ENCODE measurements around the gene SLC39A7. TPM values are rescaled to one million over a fixed set of nuclear protein-coding genes. Genes with fewer than 3 reads are reported as not detected.

Gene SLC39A7
- total and polyA plus RNA-seq, 2 of the 13 experiments (the other 11 are each of a cell fraction or from before 2014, with no cell fraction given), result 142 to 229 TPM

DNA sequence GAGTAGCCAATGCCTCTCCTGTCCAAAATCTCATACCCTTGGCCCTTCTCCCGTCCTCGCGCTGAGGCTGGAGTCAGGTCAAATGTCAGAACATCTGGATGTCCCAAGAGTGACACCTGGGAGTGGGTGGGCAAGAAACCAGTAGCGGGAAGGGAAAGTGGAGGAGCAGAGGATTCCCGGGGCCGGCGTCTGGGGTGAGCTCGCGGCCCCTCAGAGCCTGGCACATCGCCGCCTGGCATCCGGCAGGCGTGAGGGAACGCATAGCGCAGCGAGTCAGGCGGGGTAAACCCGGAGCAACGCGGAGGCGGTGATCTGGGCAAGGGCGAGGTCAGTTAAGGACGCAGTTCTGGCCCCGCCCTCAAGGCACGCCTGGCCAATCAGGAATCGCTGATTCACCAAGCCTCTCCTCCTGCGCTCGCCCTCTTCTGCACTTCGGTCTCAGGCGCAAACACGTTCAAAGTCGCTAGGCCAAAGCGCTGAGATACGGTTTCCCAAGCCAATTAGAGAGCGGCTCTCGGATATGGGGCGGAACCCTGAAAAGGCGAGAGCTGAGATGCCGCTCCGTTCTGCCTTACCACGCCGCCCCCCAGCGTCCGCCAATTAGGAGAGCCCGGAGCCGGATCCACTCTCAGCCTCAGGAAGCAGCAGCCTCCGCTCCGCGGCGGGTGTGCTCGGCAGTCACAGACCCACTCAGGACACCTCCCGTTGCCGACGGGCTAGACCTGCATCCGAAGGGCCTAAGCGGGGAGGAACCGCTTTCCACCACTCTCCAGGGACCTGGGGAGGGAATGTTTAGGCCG is 48.5 kb downstream of the SLC39A7 start (continued):
- TF ChIP-seq, protein P1, sequence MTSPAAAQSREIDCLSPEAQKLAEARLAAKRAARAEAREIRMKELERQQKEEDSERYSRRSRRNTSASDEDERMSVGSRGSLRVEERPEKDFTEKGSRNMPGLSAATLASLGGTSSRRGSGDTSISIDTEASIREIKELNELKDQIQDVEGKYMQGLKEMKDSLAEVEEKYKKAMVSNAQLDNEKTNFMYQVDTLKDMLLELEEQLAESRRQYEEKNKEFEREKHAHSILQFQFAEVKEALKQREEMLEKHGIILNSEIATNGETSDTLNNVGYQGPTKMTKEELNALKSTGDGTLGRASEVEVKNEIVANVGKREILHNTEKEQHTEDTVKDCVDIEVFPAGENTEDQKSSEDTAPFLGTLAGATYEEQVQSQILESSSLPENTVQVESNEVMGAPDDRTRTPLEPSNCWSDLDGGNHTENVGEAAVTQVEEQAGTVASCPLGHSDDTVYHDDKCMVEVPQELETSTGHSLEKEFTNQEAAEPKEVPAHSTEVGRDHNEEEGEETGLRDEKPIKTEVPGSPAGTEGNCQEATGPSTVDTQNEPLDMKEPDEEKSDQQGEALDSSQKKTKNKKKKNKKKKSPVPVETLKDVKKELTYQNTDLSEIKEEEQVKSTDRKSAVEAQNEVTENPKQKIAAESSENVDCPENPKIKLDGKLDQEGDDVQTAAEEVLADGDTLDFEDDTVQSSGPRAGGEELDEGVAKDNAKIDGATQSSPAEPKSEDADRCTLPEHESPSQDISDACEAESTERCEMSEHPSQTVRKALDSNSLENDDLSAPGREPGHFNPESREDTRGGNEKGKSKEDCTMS (CRISPR knock-in tag; conservative IDR thresholded peaks at IDR 0.05), result 0 out of 2 replicates have a peak, but pooled peaks have one; percentile 48
- TF ChIP-seq KDM5B (CRISPR knock-in tag; IDR thresholded peaks at IDR 0.05; ENCODE audit: borderline replicate concordance), result no peak; the same call in 1 of the 2 replicates
- peak; percentile 62; the same call in 1 of the 2 replicates for TF ChIP-seq ZNF136 (CRISPR knock-in tag; IDR thresholded peaks at IDR 0.05; ENCODE audit: low read depth)
- peak; percentile 84 for TF ChIP-seq ZBTB42 (CRISPR knock-in tag; IDR thresholded peaks at IDR 0.05)
- TF ChIP-seq, protein P2, sequence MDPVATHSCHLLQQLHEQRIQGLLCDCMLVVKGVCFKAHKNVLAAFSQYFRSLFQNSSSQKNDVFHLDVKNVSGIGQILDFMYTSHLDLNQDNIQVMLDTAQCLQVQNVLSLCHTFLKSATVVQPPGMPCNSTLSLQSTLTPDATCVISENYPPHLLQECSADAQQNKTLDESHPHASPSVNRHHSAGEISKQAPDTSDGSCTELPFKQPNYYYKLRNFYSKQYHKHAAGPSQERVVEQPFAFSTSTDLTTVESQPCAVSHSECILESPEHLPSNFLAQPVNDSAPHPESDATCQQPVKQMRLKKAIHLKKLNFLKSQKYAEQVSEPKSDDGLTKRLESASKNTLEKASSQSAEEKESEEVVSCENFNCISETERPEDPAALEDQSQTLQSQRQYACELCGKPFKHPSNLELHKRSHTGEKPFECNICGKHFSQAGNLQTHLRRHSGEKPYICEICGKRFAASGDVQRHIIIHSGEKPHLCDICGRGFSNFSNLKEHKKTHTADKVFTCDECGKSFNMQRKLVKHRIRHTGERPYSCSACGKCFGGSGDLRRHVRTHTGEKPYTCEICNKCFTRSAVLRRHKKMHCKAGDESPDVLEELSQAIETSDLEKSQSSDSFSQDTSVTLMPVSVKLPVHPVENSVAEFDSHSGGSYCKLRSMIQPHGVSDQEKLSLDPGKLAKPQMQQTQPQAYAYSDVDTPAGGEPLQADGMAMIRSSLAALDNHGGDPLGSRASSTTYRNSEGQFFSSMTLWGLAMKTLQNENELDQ (CRISPR knock-in tag; IDR thresholded peaks at IDR 0.05; ENCODE audit: borderline replicate concordance), result 0 out of 2 replicates have a peak, but pooled peaks have one; percentile 37
- TF ChIP-seq GPN1 (CRISPR knock-in tag; IDR thresholded peaks at IDR 0.05; ENCODE audit: borderline replicate concordance), result no peak; the same call in 1 of the 2 replicates
- TF ChIP-seq KLF6 (CRISPR knock-in tag; IDR thresholded peaks at IDR 0.05), result peak; percentile 77
- peak; percentile 84 for TF ChIP-seq ATF7-NPFF (CRISPR knock-in tag; IDR thresholded peaks at IDR 0.05; ENCODE audit: low read depth)
- no peak for TF ChIP-seq CEBPB (IDR thresholded peaks at IDR 0.05; ENCODE audit: borderline replicate concordance, low read depth, low read length)
- 0 out of 2 replicates have a peak, but pooled peaks have one; percentile 51 for TF ChIP-seq ZNF264 (CRISPR knock-in tag; IDR thresholded peaks at IDR 0.05)
- TF ChIP-seq BRCA1 (CRISPR knock-in tag; IDR thresholded peaks at IDR 0.05), result no peak
- TF ChIP-seq, protein P3, sequence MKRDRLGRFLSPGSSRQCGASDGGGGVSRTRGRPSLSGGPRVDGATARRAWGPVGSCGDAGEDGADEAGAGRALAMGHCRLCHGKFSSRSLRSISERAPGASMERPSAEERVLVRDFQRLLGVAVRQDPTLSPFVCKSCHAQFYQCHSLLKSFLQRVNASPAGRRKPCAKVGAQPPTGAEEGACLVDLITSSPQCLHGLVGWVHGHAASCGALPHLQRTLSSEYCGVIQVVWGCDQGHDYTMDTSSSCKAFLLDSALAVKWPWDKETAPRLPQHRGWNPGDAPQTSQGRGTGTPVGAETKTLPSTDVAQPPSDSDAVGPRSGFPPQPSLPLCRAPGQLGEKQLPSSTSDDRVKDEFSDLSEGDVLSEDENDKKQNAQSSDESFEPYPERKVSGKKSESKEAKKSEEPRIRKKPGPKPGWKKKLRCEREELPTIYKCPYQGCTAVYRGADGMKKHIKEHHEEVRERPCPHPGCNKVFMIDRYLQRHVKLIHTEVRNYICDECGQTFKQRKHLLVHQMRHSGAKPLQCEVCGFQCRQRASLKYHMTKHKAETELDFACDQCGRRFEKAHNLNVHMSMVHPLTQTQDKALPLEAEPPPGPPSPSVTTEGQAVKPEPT (CRISPR knock-in tag; IDR thresholded peaks at IDR 0.05; ENCODE audit: low read depth), result peak; percentile 56; the same call in 1 of the 2 replicates
- TF ChIP-seq POGZ (CRISPR knock-in tag; IDR thresholded peaks at IDR 0.05), result peak; percentile 78
- TF ChIP-seq ZNF274 (CRISPR knock-in tag; IDR thresholded peaks at IDR 0.05), result no peak; the same call in 1 of the 2 replicates
- TF ChIP-seq ARNTL (CRISPR knock-in tag; IDR thresholded peaks at IDR 0.05), result peak; percentile 31; the same call in 1 of the 2 replicates
- no peak for TF ChIP-seq EHMT2 (IDR thresholded peaks at IDR 0.05; ENCODE audit: borderline replicate concordance, low read depth, low read length)
- no peak for TF ChIP-seq HNRNPK (IDR thresholded peaks at IDR 0.05; ENCODE audit: low read depth, low read length, poor library complexity, severe bottlenecking)
- TF ChIP-seq ZNF124 (CRISPR knock-in tag; IDR thresholded peaks at IDR 0.05), result no peak
- peak; percentile 29; the same call in 1 of the 2 replicates for TF ChIP-seq ZNF253 (CRISPR knock-in tag; IDR thresholded peaks at IDR 0.05; ENCODE audit: borderline replicate concordance)
- TF ChIP-seq MXI1 (IDR thresholded peaks at IDR 0.05; ENCODE audit: borderline replicate concordance, low read depth, low read length), result peak; percentile 81; the same call in 2 of the 3 replicates
- no peak for TF ChIP-seq REL (CRISPR knock-in tag; conservative IDR thresholded peaks at IDR 0.05)
- no peak for TF ChIP-seq SP140L (CRISPR knock-in tag; IDR thresholded peaks at IDR 0.05; ENCODE audit: borderline replicate concordance)
- no peak; the same call in 1 of the 2 replicates for TF ChIP-seq CENPT (CRISPR knock-in tag; IDR thresholded peaks at IDR 0.05; ENCODE audit: low read depth)
